GM19351 (cell line): ENCODE results near the gene DISP3.

Source experiments
- ATAC-seq: cut with Tn5 transposase; IDR thresholded peaks from one replicate; pipeline ENCODE4 v1.9.1; 2021; ENCODE audit warnings: mild to moderate bottlenecking, moderate library complexity; ENCODE audit not compliant: unreplicated experiment

DISP3 gene

GRCh38 chr1:11461531-11462137 is 17.3 kb upstream of the DISP3 start:
- no peak for ATAC-seq

DNA sequence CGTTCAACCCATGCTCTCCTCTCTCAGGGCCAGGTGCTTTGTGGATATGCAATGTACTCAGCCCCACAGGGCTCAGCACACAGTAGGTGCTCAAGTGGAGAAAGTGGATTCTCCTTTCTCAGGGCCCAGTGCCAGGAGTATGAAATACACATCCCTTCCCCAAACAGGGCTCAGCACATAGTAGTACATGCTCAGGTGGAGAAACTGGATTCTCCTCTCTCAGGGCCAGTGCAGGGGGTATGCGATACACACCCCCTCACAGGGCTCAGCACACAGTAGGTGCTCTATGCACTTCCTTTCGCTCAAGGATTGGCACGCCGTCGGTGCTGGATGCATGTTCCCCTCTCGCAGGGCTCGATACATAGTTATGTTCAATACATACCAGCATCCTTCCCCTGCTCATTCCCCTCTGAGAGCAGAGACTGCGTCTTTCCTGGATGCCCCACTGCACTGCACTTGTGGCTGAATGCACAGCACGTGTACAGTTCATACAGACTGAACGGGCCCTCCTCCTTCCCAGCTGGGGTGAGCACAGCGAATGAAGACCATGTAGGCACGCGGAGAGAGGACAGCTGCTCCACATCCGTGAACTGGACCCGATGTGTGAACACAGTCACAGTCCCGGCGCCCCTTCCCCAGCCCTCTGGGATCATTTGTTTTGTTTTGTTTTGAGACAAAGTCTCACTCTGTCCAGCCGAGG is 16.6 kb upstream of the DISP3 start:
- ATAC-seq: no peak

- no peak for ATAC-seq
Observed at GRCh38 chr1:11463177-11463576, 15.8 kb upstream of the DISP3 start.

DNA sequence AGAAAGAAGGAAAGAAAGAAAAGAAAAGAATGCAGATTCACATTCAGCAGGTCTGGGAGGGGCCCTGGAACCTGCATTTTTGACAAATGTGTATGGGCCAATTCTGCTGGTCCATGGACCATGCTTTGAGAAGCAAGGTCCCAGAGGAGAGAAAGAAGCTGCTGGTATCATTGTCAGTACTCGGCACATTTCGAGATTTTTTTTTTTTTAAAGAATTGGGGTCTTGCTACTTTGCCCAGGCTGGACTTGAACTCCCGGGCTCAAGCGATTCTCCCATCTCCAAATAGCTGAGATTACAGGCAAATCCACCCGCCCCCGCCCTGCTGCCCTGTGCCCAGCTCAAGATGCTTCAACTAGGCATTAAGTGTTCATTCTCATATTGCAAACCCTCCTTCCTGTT is 13.6 kb upstream of the DISP3 start:
- no peak for ATAC-seq

- no peak for ATAC-seq
Observed at GRCh38 chr1:11466416-11466815, 12.5 kb upstream of the DISP3 start.

GRCh38 chr1:11468878-11469277 is 10.1 kb upstream of the DISP3 start:
- no peak for ATAC-seq

- no peak for ATAC-seq
Observed at GRCh38 chr1:11470912-11471311, 8.0 kb upstream of the DISP3 start.

DNA sequence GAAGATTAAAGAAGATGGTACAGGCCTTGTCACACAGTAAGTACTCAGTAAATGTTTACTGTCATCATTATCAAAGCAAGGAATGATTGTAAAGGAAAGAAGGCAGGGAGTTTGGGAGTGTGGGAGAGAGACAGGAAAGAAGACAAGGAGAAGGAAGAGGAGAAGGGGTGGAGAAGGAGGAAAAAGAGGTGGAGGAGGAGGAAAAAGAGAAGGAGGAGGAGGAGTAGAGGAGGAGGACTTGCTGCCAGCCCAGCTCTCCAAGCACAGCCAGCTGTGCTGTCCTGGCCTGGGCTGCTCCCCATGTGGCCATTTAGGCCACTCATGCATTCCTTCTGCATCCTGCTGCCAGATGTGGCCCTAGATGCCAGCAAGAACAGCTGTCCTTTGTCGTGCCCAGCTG is 7.5 kb upstream of the DISP3 start:
- no peak for ATAC-seq

DNA sequence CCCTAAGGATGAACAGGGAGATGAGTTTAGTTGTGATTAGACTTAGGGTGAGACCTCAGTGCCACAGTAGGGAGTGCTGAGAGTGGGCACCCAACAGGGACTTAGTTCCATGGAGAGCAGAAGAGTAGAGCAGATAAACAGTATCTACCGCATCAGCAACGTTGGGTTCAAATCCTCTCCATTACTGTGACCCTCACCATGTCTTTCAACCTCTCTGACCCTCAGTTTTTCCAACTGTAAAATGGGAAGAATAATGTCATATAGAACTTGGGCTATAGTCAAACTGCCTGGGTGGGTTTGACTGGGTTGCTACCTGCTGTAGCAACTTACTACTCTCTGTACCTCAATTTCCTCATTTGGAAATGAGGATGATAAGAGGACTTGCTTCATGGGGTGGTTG is 6.7 kb upstream of the DISP3 start:
- no peak for ATAC-seq

- no peak for ATAC-seq
Observed at GRCh38 chr1:11472741-11473140, 6.2 kb upstream of the DISP3 start.

GRCh38 chr1:11473491-11474034 is 5.4 kb upstream of the DISP3 start:
- no peak for ATAC-seq

GRCh38 chr1:11474826-11475225 is 4.1 kb upstream of the DISP3 start:
- no peak for ATAC-seq

DNA sequence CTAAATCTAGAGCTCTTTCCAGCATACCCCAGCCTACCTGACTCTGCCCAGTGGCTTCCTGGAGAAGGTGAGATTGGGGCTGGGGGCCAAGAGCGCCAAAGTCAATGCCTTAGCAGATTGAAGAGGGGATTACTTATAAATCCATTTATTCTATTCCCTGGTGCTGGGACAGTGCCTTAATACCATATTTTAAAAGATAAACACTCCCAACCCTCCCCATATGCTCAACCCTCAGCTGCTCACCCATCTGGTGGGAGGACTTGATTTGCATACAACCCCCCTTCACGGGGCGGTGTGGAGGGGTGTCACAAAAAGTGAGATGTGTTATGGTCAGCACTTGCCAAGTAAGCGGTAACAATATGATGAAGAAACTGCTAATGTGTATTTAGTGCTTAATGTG is 3.2 kb upstream of the DISP3 start:
- ATAC-seq: no peak

GRCh38 chr1:11479375-11479979 is 522 bp downstream of the DISP3 start:
- ATAC-seq: peak; percentile 2

GRCh38 chr1:11481019-11481418 is 2.1 kb downstream of the DISP3 start:
- ATAC-seq: no peak

DNA sequence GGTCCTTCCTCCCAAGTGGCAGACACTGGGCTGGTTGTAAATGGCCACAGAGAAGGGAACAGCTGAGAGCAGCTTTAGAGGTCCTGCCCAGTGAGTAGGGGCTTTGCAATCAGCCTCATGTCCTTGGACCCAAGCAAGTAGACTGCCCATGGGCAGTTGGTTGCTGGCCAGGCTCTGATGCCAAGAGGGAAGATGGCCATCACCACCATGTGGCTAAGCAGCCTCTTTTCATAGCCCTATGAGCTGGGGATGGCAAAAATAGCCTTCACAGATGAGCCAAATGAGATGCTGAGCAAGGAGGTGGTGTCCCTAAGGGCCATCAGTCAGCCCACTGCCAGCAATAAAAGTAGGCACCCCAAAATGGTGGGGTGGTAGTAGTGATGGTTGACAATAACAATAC is 3.2 kb downstream of the DISP3 start:
- no peak for ATAC-seq

DNA sequence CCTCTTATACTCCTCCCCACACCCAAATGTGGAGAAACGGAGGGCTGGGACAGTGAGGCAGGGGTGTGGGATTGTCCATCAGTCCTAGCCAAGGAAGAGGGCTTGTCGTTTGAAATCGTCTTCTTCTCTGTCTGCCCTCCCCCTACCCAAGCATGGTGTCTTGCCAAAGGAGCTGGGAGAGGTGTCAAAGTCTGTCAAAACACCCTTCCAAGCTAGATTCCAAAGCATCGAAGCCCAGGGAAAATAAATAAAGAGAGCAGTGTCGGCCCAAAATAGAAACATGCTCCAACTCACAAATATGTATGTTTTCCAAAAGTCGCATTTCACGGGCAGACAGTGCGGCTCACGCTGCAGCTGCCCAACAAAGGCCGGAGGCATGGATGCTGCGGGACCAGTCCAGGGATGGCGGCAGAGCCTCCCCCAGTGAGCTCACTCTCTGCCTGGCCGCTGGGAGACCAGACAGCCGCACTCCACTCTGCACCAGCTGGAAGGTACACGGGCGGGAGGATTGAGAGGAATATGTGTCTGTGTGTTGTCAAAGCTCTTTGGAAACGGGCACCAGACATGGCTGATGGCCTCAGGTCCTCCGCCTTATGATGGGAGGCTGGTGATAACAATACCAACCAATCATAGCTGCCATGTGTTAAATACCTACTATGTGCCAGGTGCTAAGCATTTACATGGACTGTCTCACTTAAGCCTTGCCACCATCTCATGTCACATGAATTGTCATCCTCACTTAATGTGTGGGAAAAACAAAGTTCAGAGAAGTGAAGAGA is 3.9 kb downstream of the DISP3 start:
- ATAC-seq: no peak

- ATAC-seq: no peak
Observed at GRCh38 chr1:11483581-11484320, 4.8 kb downstream of the DISP3 start.

- no peak for ATAC-seq
Observed at GRCh38 chr1:11484321-11484655, 5.3 kb downstream of the DISP3 start.

DNA sequence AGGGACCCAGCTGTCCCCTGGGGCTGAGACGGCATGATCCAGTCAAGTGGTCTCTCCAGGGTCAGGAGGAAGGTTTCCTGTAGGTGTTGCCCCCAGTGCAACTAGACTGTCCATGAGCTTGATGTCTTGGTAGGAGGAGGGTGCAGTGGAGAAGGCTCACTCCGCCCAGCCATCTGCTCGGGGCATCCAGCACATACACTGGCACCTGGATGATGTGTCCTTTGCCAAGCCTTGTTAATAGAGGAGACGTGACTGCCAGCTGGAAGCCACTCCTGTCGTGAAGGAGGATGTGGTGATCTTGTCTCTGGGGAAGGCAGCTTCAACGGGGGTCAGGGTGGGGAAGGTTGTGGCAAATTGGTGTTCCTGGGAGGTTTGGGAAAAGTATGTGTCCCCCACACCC is 6.2 kb downstream of the DISP3 start:
- ATAC-seq: no peak
